Measurements from ENCODE around the gene AATK.

DNA sequence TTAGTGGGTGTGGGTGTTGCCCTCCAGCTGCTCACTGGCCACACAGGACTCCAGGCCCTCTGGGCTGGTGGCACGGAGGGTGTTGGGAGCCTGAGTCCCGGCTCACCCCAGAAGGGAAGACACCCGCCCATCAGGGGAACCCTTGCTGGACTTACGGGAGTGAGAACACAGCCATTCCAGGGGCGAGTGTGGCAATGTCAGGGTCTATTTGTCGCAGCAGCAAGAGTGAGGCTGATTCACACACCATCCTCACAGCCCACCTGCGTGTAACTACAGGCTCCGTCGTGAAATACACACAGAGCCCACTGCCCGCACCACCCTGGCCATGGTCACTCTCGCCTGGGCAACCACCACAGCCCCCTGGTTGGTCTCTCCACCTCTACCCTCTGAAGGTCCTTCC lies 17.8 kb upstream of the AATK start:
- TF ChIP-seq CTCF (conservative IDR thresholded peaks at IDR 0.05; ENCODE audit: low read depth, low read length) (no peak), CHD1 (IDR thresholded peaks at IDR 0.05; ENCODE audit: low read depth, low read length) (no peak), RAD21 (IDR thresholded peaks at IDR 0.05; ENCODE audit: low read length) (no peak), MAFK (IDR thresholded peaks at IDR 0.05; ENCODE audit: low read depth, low read length) (no peak), FOS (IDR thresholded peaks at IDR 0.05; ENCODE audit: low read depth, low read length) (no peak), POLR2A (IDR thresholded peaks at IDR 0.05; ENCODE audit: low read depth, low read length) (no peak), MAZ (IDR thresholded peaks at IDR 0.05; ENCODE audit: borderline replicate concordance, low read depth, low read length) (no peak), BHLHE40 (IDR thresholded peaks at IDR 0.05; ENCODE audit: low read depth, low read length) (no peak), NFE2L2 (IDR thresholded peaks at IDR 0.05; ENCODE audit: low read depth, low read length) (no peak), SMC3 (IDR thresholded peaks at IDR 0.05; ENCODE audit: low read depth, low read length) (no peak)
- TF ChIP-seq, protein P1, sequence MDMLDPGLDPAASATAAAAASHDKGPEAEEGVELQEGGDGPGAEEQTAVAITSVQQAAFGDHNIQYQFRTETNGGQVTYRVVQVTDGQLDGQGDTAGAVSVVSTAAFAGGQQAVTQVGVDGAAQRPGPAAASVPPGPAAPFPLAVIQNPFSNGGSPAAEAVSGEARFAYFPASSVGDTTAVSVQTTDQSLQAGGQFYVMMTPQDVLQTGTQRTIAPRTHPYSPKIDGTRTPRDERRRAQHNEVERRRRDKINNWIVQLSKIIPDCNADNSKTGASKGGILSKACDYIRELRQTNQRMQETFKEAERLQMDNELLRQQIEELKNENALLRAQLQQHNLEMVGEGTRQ (IDR thresholded peaks at IDR 0.05; ENCODE audit: low read depth, low read length): no peak

Measured in IMR-90 (cell line).